Activated CD4-positive, alpha-beta T cell treated with anti-CD3 and anti-CD28 coated beads for 48 hours (primary cell): ENCODE measurements around the gene CTSH.
"Not testable (repeated sequence)": the region's sequence is repeated elsewhere in the genome, so short reads cannot be mapped to it uniquely, and the experiment has no call there.

Experiments
- DNase-seq: peaks from one replicate; pipeline ENCODE4 v3.0.0-alpha.2; 2020

The CTSH gene

GRCh38 chr15:78938658-78939488 is 6.0 kb downstream of the CTSH start:
- DNase-seq, result no peak

GRCh38 chr15:78937132-78937739 is 7.6 kb downstream of the CTSH start:
- no peak for DNase-seq

DNA sequence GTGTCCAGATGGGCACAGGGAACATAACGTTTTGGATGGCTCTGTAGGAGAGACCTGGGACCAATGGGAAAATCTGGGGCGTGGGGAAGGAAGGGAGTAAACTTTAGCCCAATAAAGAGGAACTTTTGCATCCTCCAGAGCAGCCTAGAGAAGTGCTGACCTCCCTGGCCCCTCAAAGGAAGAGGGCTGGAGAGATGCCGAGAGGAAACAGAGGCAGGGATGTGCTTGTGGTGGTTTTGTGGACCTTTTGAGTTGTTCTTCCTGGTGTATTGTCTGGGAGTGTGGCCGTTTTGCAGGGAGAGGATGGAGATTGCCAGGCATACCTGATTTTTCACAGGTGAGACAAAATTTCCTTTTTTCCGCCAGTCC is 10.2 kb downstream of the CTSH start:
- no peak for DNase-seq

- no peak for DNase-seq
These were observed 10.8 kb downstream of the CTSH start for GRCh38 chr15:78933823-78934654.

- DNase-seq, result no peak
These were observed 11.5 kb downstream of the CTSH start for GRCh38 chr15:78933187-78933822.

- DNase-seq, result no peak
These were observed 12.5 kb downstream of the CTSH start for GRCh38 chr15:78932258-78932808.

DNA sequence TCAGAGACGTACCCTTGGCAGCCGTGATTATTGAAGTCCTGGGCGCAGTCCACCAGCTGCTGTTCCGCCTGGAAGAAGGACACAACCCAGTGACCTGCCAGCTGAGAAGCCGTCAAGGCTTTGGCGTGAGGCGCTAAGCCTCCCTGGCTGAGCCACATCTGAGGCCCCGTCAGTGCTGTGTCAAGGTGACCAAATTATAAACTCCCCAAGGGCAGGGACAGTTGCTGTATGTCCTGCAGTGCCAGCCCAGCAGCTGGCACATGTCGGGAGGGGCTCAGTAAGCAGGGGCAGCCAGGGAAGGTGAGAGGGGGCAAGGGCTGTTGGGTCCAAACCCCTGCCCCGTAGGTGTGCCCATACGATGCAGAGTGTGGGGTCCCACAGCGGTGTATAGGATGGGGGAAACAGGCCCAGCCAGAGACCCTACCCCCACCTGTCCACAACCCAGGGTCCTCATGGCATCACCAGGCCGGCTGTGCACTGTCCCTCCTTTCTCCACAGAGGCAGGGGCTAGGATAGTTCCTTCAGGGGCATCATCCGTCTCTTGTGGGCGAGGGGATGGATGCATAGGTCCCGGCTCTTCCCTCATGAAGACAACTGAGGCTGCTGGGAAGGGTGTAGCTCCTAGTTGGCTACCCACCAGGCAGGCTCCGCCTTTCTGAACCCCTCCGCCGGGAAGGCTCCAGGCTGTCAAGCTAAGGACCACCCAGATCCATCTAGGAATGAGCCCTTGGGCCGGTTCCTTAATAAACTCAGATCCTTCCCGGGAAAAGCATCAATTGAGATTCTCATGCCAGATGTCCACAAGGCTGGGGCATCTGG is 13.2 kb downstream of the CTSH start:
- DNase-seq, result no peak

DNA sequence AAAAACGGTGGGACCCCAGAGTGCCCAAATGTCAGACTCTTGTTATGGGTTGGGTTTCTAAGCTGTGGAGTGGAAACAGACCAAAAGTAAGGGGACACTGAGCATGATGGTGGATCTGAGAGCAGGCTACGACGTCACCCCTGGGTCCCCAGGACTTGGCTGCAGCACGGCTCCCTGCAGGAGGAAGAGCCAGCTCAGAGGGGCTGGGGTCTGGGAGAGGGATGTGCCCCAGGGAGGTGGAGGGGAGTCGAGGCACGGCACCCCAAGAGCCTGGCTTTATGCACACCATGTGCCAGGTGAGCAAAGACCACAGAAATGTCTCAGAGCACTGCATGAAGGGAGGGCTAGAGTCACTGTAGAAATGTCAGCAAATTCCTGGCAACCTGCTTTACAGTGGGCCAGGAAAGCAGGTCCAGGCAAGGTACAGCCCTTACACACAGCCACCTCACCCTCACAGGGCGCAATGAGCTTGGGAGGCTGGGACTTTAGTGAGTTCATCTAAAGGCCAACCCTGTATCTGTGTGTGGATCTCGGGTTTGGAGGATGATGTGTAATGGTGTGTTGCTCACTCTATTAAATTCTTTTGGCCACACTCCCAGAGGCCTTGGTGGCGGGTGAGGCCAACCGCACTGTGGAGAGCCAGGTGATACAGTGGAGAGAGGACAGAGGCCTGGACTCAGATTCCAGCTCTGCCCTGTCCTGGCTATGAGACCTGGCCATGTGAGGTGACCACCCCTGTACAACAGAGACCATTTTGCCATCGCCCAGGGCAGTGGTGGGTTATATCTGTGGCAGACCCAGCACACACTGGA is 14.1 kb downstream of the CTSH start:
- DNase-seq, result no peak

- no peak for DNase-seq
These were observed 15.1 kb downstream of the CTSH start for GRCh38 chr15:78929536-78930264.

DNA sequence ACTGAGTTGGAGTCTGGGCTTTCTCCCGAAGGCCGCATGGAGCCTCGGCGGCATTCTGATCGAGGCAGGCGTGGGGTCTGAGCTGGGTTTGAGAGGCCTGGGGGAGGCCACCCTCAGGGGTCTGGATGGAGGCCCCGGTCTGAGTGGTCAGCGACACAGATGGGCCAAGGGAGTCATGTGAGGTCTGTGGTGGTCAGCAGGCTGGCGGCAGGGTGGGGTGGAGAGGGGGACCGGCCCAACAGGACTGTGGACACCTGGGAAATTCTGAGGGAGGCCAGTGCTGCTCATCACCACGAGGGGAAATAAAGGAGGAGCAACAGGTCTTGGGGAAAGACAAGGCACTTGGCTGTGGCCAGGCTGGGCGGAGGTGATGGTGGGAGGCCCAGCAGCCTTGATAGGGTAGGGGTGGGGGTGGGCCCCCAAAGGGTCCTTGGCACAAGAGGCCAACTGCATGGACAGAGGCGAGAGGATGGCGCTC is 16.2 kb downstream of the CTSH start:
- no peak for DNase-seq

DNA sequence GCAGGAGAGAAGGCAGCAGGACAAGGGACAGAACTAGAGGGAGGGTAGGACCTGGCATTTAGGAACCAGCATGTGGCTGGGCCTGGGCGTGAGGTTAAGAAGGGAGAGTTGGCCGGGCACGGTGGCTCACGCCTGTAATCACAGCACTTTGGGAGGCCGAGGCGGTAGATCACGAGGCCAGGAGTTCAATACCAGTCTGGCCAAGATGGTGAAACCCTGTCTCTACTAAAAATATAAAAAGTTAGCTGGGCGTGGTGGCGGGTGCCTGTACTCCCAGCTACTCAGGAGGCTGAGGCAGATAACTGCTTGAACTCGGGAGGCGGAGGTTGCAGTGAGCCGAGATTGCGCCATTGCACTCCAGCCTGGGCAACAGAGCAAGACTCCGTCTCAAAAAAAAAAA is 16.7 kb downstream of the CTSH start:
- DNase-seq, result not testable (repeated sequence)

DNA sequence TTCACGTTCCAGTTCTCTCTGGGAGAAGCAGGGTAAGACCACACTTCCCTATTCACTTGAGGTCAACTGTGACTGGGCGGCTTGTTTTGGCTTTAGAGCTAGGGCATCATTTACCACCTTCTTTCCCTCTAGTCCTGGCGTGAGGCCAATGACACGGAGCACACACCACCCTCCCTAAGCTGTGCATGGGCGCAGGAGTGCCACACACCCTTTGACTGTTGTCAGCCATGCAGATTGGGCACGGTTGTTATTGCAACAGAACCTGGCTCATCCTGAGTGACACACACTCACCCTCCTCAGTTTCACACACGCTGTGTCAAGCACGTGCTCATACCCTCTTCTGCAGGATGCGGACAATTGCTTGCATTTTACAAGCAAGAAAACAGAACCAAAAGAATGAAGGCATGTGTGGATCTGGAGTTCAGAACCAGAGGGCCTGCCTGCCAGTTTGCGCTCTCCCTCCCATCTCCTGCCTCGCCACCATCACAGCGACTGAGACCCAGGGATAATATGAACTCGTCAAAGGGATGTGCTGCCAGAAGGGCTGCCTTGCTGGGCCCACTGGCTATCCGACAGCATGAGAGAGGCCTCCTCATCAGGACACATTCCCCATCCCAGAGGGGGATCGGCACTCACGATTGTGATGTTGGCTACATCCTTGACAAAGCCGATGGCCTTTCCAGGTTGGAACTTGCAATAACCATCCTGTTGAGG is 17.6 kb downstream of the CTSH start:
- no peak for DNase-seq

- no peak for DNase-seq
These were observed 18.7 kb downstream of the CTSH start for GRCh38 chr15:78925956-78926743.

- DNase-seq, result no peak
These were observed 19.7 kb downstream of the CTSH start for GRCh38 chr15:78925076-78925624.

DNA sequence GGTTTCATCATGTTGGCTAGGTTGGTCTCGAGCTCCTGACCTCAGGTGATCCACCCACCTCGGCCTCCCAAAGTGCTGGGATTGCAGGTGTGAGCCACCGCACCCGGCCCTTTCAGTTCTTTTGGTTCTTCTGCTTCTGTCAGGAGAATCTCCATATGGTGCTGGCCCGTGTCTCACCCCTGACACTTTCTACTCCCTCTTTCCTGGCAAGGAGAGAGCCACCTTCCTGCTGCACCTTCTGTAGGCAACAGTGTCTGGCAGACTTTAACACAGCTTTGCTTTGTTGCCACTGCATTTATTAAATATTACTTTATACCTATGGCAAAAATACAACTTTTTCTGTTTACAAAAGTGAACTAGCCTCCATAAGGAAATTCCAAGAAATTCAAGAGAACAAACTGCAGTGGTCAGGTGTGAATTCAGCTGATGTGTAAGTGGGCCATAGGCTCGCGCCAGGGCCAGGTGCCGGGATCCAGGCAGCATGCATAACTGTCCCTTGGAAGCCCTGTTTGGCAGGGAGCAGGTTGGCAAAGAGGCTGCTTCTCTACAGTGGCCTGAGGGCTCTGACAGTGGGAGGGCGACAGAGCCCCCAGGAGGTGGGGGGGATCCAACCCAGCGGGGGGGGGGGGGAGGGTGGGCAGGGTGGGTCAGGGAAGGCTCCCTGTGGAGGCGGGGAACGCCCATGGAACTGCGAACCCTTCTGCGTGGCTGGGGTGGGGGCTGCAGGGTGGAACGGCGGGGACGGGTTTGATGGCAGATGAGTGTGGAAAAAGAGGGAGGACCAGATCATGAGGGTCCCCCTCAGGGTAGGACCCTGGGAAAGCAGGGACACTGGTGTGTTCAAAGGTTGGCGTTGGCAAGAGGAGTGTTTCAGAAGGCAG is 21.1 kb downstream of the CTSH start:
- DNase-seq, result no peak

- DNase-seq, result no peak
These were observed 21.8 kb downstream of the CTSH start for GRCh38 chr15:78923015-78923414.

DNA sequence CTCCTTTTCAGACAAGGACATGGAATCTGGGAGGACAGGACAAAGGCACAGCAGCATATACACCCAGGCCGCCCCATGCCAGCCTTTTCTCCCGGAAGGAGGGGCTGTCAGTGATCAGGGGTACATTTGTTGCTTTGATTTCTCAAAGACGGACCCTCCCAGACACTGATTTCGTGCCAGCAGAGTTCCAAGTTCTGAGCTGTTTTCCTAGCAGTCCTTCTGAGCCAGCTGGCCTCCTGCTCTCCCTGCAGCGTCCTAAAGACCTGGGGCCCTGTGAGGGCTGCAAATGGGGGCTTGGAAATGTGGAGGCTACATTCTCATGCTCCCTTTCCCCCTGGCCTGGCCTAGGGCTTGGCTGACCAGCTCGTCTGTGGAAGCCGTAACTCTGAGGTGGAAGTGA is 22.3 kb downstream of the CTSH start:
- no peak for DNase-seq
